Ishikawa (cell line): Measurements from ENCODE around the gene NUDT9.

ENCODE experiments used
- CEBPB ChIP-seq: IDR thresholded peaks from 2 replicates; pipeline ENCODE4 v1.6.1; 2012
- CREB1 ChIP-seq: IDR thresholded peaks from 2 replicates; pipeline ENCODE4 v1.6.1; 2012; ENCODE audit warnings: low read depth
- EGR1 ChIP-seq: IDR thresholded peaks from 2 replicates; pipeline ENCODE4 v1.6.1; 2012
- EP300 ChIP-seq: IDR thresholded peaks from 2 replicates; pipeline ENCODE4 v1.6.1; 2012; ENCODE audit warnings: borderline replicate concordance
- FOXM1 ChIP-seq: IDR thresholded peaks from 2 replicates; pipeline ENCODE4 v1.6.1; 2012; ENCODE audit warnings: low read depth, borderline replicate concordance
- MAX ChIP-seq: IDR thresholded peaks from 2 replicates; pipeline ENCODE4 v1.6.1; 2012
- NFIC ChIP-seq: IDR thresholded peaks from 2 replicates; pipeline ENCODE4 v1.6.1; 2012
- RAD21 ChIP-seq: IDR thresholded peaks from 2 replicates; pipeline ENCODE4 v1.6.1; 2012; ENCODE audit warnings: low read depth
- REST ChIP-seq: IDR thresholded peaks from 2 replicates; pipeline ENCODE4 v1.6.1; 2012; ENCODE audit warnings: low read depth, mild to moderate bottlenecking
- TAF1 ChIP-seq: IDR thresholded peaks from 2 replicates; pipeline ENCODE4 v1.6.1; 2012; ENCODE audit warnings: low read depth, mild to moderate bottlenecking
- TCF12 ChIP-seq: IDR thresholded peaks from 2 replicates; pipeline ENCODE4 v1.6.1; 2012; ENCODE audit warnings: low read depth
- TEAD4 ChIP-seq: IDR thresholded peaks from 2 replicates; pipeline ENCODE4 v1.6.1; 2012
- USF1 ChIP-seq: IDR thresholded peaks from 2 replicates; pipeline ENCODE4 v1.6.1; 2012
- YY1 ChIP-seq: IDR thresholded peaks from 2 replicates; pipeline ENCODE4 v1.6.1; 2012; ENCODE audit warnings: low read depth
- ZBTB7A ChIP-seq: IDR thresholded peaks from 2 replicates; pipeline ENCODE4 v1.6.1; 2012; ENCODE audit warnings: low read depth

NUDT9 gene

GRCh38 chr4:87409420-87409939, 12.9 kb upstream of the NUDT9 start:
- TF ChIP-seq MAX: no peak
- no peak for TF ChIP-seq REST
- no peak for TF ChIP-seq YY1
- TF ChIP-seq CEBPB: no peak
- TF ChIP-seq ZBTB7A: no peak
- no peak for TF ChIP-seq TCF12
- TF ChIP-seq FOXM1: no peak
- no peak for TF ChIP-seq NFIC
- no peak for TF ChIP-seq EGR1
- no peak for TF ChIP-seq TEAD4
- no peak for TF ChIP-seq RAD21

GRCh38 chr4:87410157-87410556, 12.2 kb upstream of the NUDT9 start:
- TF ChIP-seq MAX: no peak
- no peak for TF ChIP-seq CEBPB
- no peak for TF ChIP-seq TCF12
- no peak for TF ChIP-seq ZBTB7A
- no peak for TF ChIP-seq USF1
- TF ChIP-seq YY1: no peak
- no peak for TF ChIP-seq EGR1

- TF ChIP-seq EGR1 (no peak), TAF1 (no peak), EP300 (no peak), CEBPB (no peak), TEAD4 (no peak), MAX (no peak), RAD21 (no peak), TCF12 (no peak), USF1 (no peak)
These were observed 11.7 kb upstream of the NUDT9 start for GRCh38 chr4:87410679-87411078.

GRCh38 chr4:87414816-87415215, 7.6 kb upstream of the NUDT9 start:
- TF ChIP-seq RAD21 (no peak), FOXM1 (no peak), YY1 (no peak), TCF12 (no peak), REST (no peak), USF1 (no peak), TAF1 (no peak), NFIC (no peak), MAX (no peak)

- no peak for TF ChIP-seq RAD21
- TF ChIP-seq YY1: no peak
- no peak for TF ChIP-seq NFIC
- no peak for TF ChIP-seq USF1
- TF ChIP-seq TCF12: no peak
- TF ChIP-seq CREB1: no peak
- TF ChIP-seq TAF1: no peak
- TF ChIP-seq CEBPB: no peak
- no peak for TF ChIP-seq EGR1
- no peak for TF ChIP-seq REST
- TF ChIP-seq ZBTB7A: no peak
- TF ChIP-seq FOXM1: no peak
- no peak for TF ChIP-seq EP300
- TF ChIP-seq MAX: no peak
- TF ChIP-seq TEAD4: no peak
These were observed 5.4 kb upstream of the NUDT9 start for GRCh38 chr4:87416965-87417364.
